ENCODE measurements around the gene MREG. TPM values are rescaled to one million over a fixed set of nuclear protein-coding genes. Genes with fewer than 3 reads are reported as not detected.
"Not testable (repeated sequence)": the region's sequence is repeated elsewhere in the genome, so short reads cannot be mapped to it uniquely, and the experiment has no call there.

Gene MREG
- total RNA-seq, 1 donor from 2014 or later = 9.1 TPM

GRCh38 chr2:216001216-216002100 lies 11.9 kb downstream of the MREG start:
- TF ChIP-seq, protein P1, sequence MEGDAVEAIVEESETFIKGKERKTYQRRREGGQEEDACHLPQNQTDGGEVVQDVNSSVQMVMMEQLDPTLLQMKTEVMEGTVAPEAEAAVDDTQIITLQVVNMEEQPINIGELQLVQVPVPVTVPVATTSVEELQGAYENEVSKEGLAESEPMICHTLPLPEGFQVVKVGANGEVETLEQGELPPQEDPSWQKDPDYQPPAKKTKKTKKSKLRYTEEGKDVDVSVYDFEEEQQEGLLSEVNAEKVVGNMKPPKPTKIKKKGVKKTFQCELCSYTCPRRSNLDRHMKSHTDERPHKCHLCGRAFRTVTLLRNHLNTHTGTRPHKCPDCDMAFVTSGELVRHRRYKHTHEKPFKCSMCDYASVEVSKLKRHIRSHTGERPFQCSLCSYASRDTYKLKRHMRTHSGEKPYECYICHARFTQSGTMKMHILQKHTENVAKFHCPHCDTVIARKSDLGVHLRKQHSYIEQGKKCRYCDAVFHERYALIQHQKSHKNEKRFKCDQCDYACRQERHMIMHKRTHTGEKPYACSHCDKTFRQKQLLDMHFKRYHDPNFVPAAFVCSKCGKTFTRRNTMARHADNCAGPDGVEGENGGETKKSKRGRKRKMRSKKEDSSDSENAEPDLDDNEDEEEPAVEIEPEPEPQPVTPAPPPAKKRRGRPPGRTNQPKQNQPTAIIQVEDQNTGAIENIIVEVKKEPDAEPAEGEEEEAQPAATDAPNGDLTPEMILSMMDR (conservative IDR thresholded peaks at IDR 0.05) = no peak
- H3K4me1 Mint-ChIP-seq = peaks cover 27% of the 10 kb centered on the region
- H3K4me3 Mint-ChIP-seq = no peak overlapping the region
- no peaks in the 10 kb centered on the region for H3K36me3 Mint-ChIP-seq (ENCODE audit: low read depth)
- no peaks in the 10 kb centered on the region for H3K27me3 Mint-ChIP-seq (ENCODE audit: low read depth)
- no peak for DNase-seq (ENCODE audit: low read depth, low spot score)
- no peak overlapping the region for H3K27ac Mint-ChIP-seq (ENCODE audit: unreplicated experiment)
- H3K9me3 Mint-ChIP-seq = peaks cover 3% of the 10 kb centered on the region

- no peaks in the 10 kb centered on the region for H3K9me3 Mint-ChIP-seq
- DNase-seq (ENCODE audit: low read depth, low spot score) = no peak
- no peaks in the 10 kb centered on the region for H3K27me3 Mint-ChIP-seq (ENCODE audit: low read depth)
- peaks cover 14% of the 10 kb centered on the region for H3K4me1 Mint-ChIP-seq
- TF ChIP-seq, protein P1 (conservative IDR thresholded peaks at IDR 0.05) = no peak
- H3K36me3 Mint-ChIP-seq (ENCODE audit: low read depth) = peaks cover 8% of the 10 kb centered on the region
- no peak overlapping the region for H3K4me3 Mint-ChIP-seq
- H3K27ac Mint-ChIP-seq (ENCODE audit: unreplicated experiment) = no peak overlapping the region
Observed at GRCh38 chr2:215998636-215999035, 14.7 kb downstream of the MREG start.

DNA sequence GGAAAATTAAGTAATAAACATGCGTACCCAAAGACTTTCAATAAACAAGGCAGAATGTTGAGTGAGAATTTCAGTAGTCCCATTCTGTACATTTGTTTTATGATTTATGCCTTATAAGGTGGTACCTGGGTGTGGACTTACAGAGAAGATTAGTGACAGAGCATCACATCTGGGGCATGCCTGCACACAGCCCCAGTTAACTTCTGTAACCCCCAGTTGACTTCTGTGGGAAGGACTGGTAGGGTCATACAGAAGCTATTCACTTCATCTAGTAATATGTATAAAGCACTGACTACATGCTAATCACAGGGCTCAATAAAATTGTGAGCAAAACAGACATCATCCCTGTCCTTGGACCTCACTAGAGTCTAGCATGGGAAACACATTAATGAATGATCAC lies 16.1 kb downstream of the MREG start:
- Mint-ChIP-seq H3K4me3 (no peak overlapping the region), H3K27me3 (ENCODE audit: low read depth) (no peaks in the 10 kb centered on the region), H3K9me3 (peaks cover 6% of the 10 kb centered on the region), H3K36me3 (ENCODE audit: low read depth) (peaks cover 20% of the 10 kb centered on the region), H3K27ac (ENCODE audit: unreplicated experiment) (no peak overlapping the region), H3K4me1 (peaks cover 7% of the 10 kb centered on the region)
- DNase-seq (ENCODE audit: low read depth, low spot score) = no peak
- TF ChIP-seq, protein P1 (conservative IDR thresholded peaks at IDR 0.05) = no peak

GRCh38 chr2:215994911-215995310 lies 18.4 kb downstream of the MREG start:
- TF ChIP-seq, protein P1 (conservative IDR thresholded peaks at IDR 0.05) = no peak
- no peak overlapping the region for H3K4me3 Mint-ChIP-seq
- H3K4me1 Mint-ChIP-seq = peaks cover 5% of the 10 kb centered on the region
- no peak overlapping the region for H3K27ac Mint-ChIP-seq (ENCODE audit: unreplicated experiment)
- H3K36me3 Mint-ChIP-seq (ENCODE audit: low read depth) = peaks cover 44% of the 10 kb centered on the region
- no peaks in the 10 kb centered on the region for H3K27me3 Mint-ChIP-seq (ENCODE audit: low read depth)
- DNase-seq (ENCODE audit: low read depth, low spot score) = no peak
- peaks cover 20% of the 10 kb centered on the region for H3K9me3 Mint-ChIP-seq

GRCh38 chr2:215988556-215989207 lies 24.7 kb downstream of the MREG start:
- not testable (repeated sequence) for H3K4me3 Mint-ChIP-seq; H3K27ac Mint-ChIP-seq (ENCODE audit: unreplicated experiment); DNase-seq (ENCODE audit: low read depth, low spot score); H3K27me3 Mint-ChIP-seq (ENCODE audit: low read depth); H3K4me1 Mint-ChIP-seq
- Mint-ChIP-seq H3K36me3 (ENCODE audit: low read depth) (peaks cover 70% of the 10 kb centered on the region), H3K9me3 (peaks cover 38% of the 10 kb centered on the region)

- TF ChIP-seq, protein P1 (conservative IDR thresholded peaks at IDR 0.05) = no peak
- Mint-ChIP-seq H3K4me1 (no peaks in the 10 kb centered on the region), H3K4me3 (no peak overlapping the region), H3K9me3 (peaks cover 18% of the 10 kb centered on the region), H3K27ac (ENCODE audit: unreplicated experiment) (no peak overlapping the region), H3K36me3 (ENCODE audit: low read depth) (peaks cover 42% of the 10 kb centered on the region), H3K27me3 (ENCODE audit: low read depth) (no peaks in the 10 kb centered on the region)
- DNase-seq (ENCODE audit: low read depth, low spot score) = no peak
Observed at GRCh38 chr2:215985257-215985656, 28.1 kb downstream of the MREG start.

Data from neural crest cell (in vitro differentiated cells).